ENCODE measurements around the gene ANKRD12.

The ANKRD12 gene

DNA sequence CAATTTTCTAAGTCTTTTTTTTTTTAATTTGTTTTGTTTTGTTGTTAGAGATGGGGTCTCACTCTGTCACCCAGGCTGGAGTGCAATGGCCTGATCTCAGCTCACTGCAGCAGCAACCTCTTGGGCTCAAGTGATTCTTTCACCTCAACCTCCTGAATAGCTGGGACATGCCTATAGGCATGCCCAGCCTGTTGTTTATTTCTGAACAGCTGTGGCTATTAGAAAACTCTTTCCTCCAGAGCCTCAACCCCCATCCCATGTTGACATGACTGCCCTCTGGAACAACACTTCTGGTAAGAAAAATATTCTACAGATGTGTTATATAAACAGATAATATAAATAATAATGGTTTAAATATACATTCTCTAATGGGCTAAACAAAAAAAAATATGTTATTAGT, 153.6 kb downstream of the ANKRD12 start:
- in situ Hi-C loops (cut with MboI; ENCODE audit: low pct_unique_long_range_greater_than_20kb, low sequenced_read_pairs, unreplicated experiment): no loop called here
- TF ChIP-seq, protein P1, sequence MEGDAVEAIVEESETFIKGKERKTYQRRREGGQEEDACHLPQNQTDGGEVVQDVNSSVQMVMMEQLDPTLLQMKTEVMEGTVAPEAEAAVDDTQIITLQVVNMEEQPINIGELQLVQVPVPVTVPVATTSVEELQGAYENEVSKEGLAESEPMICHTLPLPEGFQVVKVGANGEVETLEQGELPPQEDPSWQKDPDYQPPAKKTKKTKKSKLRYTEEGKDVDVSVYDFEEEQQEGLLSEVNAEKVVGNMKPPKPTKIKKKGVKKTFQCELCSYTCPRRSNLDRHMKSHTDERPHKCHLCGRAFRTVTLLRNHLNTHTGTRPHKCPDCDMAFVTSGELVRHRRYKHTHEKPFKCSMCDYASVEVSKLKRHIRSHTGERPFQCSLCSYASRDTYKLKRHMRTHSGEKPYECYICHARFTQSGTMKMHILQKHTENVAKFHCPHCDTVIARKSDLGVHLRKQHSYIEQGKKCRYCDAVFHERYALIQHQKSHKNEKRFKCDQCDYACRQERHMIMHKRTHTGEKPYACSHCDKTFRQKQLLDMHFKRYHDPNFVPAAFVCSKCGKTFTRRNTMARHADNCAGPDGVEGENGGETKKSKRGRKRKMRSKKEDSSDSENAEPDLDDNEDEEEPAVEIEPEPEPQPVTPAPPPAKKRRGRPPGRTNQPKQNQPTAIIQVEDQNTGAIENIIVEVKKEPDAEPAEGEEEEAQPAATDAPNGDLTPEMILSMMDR (IDR thresholded peaks at IDR 0.05; ENCODE audit: extremely low read depth, insufficient read depth, missing control alignments): no peak
- no peak for DNase-seq (ENCODE audit: low spot score)

DNA sequence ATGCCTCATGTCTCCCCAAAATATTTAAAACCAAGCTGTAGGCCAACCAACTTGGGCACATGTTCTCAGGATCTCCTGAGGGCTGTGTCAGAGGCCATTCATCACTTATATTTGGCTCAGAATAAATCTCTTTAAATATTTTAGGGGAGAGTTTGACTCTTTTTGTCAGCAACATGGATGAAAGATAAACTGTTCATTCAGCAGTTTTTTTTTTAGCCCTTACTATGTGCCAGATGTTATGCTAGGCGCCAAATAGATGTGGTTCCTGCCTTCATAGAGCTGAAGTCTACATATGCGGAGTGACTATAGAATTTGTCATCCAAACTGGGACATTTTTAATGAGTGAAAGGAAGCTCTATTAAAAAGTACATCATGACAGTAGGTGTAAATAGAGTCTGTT, 155.5 kb downstream of the ANKRD12 start:
- in situ Hi-C loops (cut with MboI; ENCODE audit: low pct_unique_long_range_greater_than_20kb, low sequenced_read_pairs, unreplicated experiment): no loop called here
- TF ChIP-seq, protein P1 (IDR thresholded peaks at IDR 0.05; ENCODE audit: extremely low read depth, insufficient read depth, missing control alignments): no peak
- DNase-seq (ENCODE audit: low spot score): no peak

DNA sequence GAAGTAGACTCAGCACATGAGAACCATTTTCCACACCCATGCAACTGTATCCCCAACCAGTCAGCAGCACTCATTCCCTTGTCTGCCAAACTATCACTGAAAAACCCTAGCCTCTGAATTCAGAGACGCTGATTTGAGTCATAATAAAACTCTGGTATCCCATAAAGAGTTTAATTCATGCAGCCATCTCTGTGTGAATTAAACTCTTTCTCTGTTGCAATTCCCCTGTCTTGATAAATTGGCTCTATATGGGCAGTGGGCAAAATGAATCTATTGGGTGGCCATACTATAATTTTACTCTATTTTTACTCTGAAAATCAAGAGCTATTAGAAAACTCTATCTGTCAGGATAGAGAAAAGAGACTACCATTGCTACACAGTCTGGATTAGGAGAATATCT, 157.4 kb downstream of the ANKRD12 start:
- TF ChIP-seq, protein P1 (IDR thresholded peaks at IDR 0.05; ENCODE audit: extremely low read depth, insufficient read depth, missing control alignments): no peak

DNA sequence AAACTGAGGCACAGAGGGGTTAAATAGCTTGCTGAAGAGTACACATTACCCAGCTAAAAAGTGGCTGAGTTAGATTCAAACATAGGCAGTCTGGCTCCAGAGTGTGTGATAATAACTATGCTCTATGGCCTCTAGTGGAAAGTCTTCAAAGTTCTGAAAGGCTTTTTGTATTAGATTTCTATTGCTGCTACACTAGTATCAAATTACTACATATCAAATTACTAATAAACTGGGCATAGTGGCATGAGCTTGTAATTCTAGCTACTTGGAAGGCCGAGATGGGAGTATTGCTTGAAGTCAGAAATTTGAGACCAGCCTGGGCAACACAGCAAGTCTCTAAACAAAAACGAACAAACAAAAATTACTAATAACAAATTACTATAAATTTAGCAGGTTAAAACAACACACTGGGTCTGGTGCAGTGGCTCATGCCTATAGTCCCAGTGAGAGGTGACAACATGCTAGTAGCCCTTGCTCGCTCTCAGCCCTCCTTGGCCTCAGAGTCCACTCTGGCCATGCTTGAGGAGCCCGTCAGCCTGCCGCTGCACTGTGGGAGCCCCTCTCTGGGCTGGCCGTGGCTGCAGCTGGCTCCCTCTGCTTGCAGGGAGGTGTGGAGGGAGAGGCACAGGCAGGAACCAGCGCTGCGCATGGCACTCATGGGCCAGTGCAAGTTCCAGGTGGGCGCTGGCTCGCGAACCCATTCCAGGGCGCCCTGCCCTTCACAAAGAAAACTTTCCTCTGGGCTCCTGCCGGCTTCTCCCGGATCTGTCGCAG, 159.8 kb downstream of the ANKRD12 start:
- no peak for DNase-seq (ENCODE audit: low spot score)

More for the DNA sequence above, 157.4 kb downstream of the ANKRD12 start:
- no peak for DNase-seq (ENCODE audit: low spot score)
- in situ Hi-C loops (cut with MboI; ENCODE audit: low pct_unique_long_range_greater_than_20kb, low sequenced_read_pairs, unreplicated experiment): no loop called here

DNA sequence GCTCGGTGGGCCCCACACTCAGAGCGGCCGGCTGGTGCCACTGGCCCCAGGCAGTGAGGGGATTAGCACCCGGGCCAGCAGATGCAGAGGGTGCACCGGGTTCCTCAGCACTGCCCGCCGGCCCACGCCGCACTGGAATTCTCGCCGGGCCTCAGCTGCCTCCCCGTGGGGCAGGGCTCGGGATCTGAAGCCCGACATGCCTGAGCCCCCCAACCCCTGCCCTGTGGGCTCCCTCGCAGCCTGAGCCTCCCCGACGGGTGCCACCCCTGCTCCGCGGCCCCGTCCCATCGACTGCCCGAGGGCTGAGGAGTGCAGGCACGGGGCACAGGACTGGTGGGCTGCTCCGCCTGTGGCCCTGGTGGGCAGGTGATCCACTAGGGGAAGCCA, 160.4 kb downstream of the ANKRD12 start:
- TF ChIP-seq, protein P1 (IDR thresholded peaks at IDR 0.05; ENCODE audit: extremely low read depth, insufficient read depth, missing control alignments): no peak
- in situ Hi-C loops (cut with MboI; ENCODE audit: low pct_unique_long_range_greater_than_20kb, low sequenced_read_pairs, unreplicated experiment): no loop called here
- DNase-seq (ENCODE audit: low spot score): no peak

More for the DNA sequence above, 159.8 kb downstream of the ANKRD12 start:
- TF ChIP-seq, protein P1 (IDR thresholded peaks at IDR 0.05; ENCODE audit: extremely low read depth, insufficient read depth, missing control alignments): no peak
- in situ Hi-C loops (cut with MboI; ENCODE audit: low pct_unique_long_range_greater_than_20kb, low sequenced_read_pairs, unreplicated experiment): no loop called here

DNA sequence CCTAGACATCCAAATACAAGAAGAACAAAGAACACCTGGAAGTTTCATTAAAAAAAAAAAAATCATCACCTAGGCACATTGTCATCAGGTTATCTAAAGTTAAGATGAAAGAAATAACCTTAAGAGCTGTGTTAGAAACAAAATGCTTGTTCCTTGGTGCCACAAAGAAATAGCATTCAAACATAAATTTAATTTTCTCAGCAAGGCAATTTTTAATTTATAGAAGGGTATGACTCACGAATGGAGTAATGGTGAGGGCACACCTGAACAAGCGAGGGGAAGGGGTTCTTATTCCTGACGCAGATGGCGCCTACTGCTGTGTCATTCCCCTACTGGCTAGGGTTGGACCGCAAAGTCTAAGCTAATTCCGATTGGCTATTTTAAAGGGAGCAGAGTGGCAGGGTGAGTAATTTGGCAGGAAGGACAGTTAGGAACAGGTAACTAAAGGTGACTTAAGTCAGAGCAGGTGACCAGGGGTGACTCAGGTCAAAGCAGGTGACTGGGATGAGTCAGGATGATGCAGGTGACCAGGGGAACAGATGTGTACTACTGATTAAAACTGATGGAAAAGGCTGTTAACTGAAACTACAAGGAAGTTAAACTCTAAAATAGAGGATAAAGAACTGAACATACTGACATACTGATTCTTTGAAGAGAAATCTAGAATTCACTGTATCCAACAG, 167.9 kb downstream of the ANKRD12 start:
- in situ Hi-C loops (cut with MboI; ENCODE audit: low pct_unique_long_range_greater_than_20kb, low sequenced_read_pairs, unreplicated experiment): no loop called here
- no peak for DNase-seq (ENCODE audit: low spot score)
- TF ChIP-seq, protein P1 (IDR thresholded peaks at IDR 0.05; ENCODE audit: extremely low read depth, insufficient read depth, missing control alignments): no peak

Measured in GM13977 (cell line).